CD14-positive monocyte (primary cell): ENCODE data around the gene CCDC9B. TPM values are rescaled to one million over a fixed set of nuclear protein-coding genes. Genes with fewer than 3 reads are reported as not detected.

Source experiments
- DNase-seq, 3 donors: peaks; one replicate each; pipeline ENCODE4 v3.0.0-alpha.2; 2011 to 2022
- H2AFZ ChIP-seq: 2 replicates; pipeline ENCODE4 v1.6.0; 2012; ENCODE audit warnings: mild to moderate bottlenecking, low read depth, low read length, inconsistent platforms; ENCODE audit not compliant: insufficient read depth, poor library complexity, severe bottlenecking
- H3K27ac ChIP-seq, 2 donors: 1 replicate in 1 of 2; 2 replicates in 1 of 2; pipeline ENCODE4 v1.5.1; 2012 to 2013; ENCODE audit warnings: low read length in 2 of 2, control low read depth in 1 of 2, inconsistent platforms in 1 of 2, low read depth in 1 of 2, mild to moderate bottlenecking in 1 of 2
- H3K27me3 ChIP-seq, 2 donors: one replicate each; pipeline versions ENCODE4 v1.6.0 to v1.6.1; 2011 to 2013; ENCODE audit warnings: low read length in 2 of 2; ENCODE audit not compliant: control insufficient read depth in 2 of 2, insufficient read depth in 2 of 2
- H3K36me3 ChIP-seq, 2 donors: replicated peaks in 1 of 2; 1 replicate in 1 of 2; 2 replicates in 1 of 2; pipeline versions ENCODE4 v1.5.1 to v1.6.1; 2012 to 2013; ENCODE audit warnings: low read length in 2 of 2, control low read depth in 1 of 2, inconsistent platforms in 1 of 2, mild to moderate bottlenecking in 1 of 2; ENCODE audit not compliant: insufficient read depth in 2 of 2, control insufficient read depth in 1 of 2
- H3K4me1 ChIP-seq, 2 donors: 1 replicate in 1 of 2; 2 replicates in 1 of 2; pipeline versions ENCODE4 v1.5.1 to v1.6.1; 2012 to 2013; ENCODE audit warnings: low read length in 2 of 2, control low read depth in 1 of 2, inconsistent platforms in 1 of 2, mild to moderate bottlenecking in 1 of 2, moderate library complexity in 1 of 2; ENCODE audit not compliant: insufficient read depth in 2 of 2, control insufficient read depth in 1 of 2
- H3K4me2 ChIP-seq: replicated peaks from 2 replicates; pipeline ENCODE3; 2012; ENCODE audit warnings: low read length, moderate library complexity, mild to moderate bottlenecking; ENCODE audit not compliant: poor library complexity, severe bottlenecking; ENCODE audit errors: extremely low read depth
- H3K4me3 ChIP-seq, 3 experiments: fragments of 200-600 bp in 1 of 3; sonication (generic) in 1 of 3; replicated peaks in 1 of 3; 1 replicate in 2 of 3; 2 replicates in 1 of 3; pipeline ENCODE4 v1.5.1; 2011 to 2013; ENCODE audit warnings: low read length in 3 of 3, mild to moderate bottlenecking in 3 of 3, control low read depth in 2 of 3, low read depth in 2 of 3, inconsistent platforms in 1 of 3, moderate library complexity in 1 of 3
- H3K79me2 ChIP-seq: 2 replicates; pipeline ENCODE4 v1.6.0; 2012; ENCODE audit warnings: mild to moderate bottlenecking, control low read depth, inconsistent platforms, low read length, moderate library complexity; ENCODE audit not compliant: insufficient read depth
- H3K9ac ChIP-seq: 2 replicates; pipeline ENCODE4 v1.6.0; 2017; ENCODE audit warnings: low read length, mild to moderate bottlenecking; ENCODE audit not compliant: insufficient read depth, poor library complexity, severe bottlenecking
- H3K9me3 ChIP-seq, 2 donors: replicated peaks in 1 of 2; 1 replicate in 1 of 2; 2 replicates in 1 of 2; pipeline versions ENCODE4 v1.5.1 to v1.6.1; 2012 to 2013; ENCODE audit warnings: low read length in 2 of 2, control low read depth in 1 of 2; ENCODE audit not compliant: control insufficient read depth in 1 of 2, insufficient read depth in 1 of 2
- H4K20me1 ChIP-seq: 2 replicates; pipeline ENCODE4 v1.6.0; 2012; ENCODE audit warnings: mild to moderate bottlenecking, low read length, control low read depth, moderate library complexity; ENCODE audit not compliant: insufficient read depth
- H3K27ac Mint-ChIP-seq, 7 donors: one replicate each; pipeline ENCODE4 v1.8.0; 2020; ENCODE audit warnings: mild to moderate bottlenecking in 7 of 7, mixed read lengths in 7 of 7, moderate library complexity in 6 of 7, inconsistent platforms in 2 of 7
- H3K27me3 Mint-ChIP-seq, 3 donors: one replicate each; pipeline ENCODE4 v1.8.0; 2021 to 2022; ENCODE audit warnings: low read depth in 3 of 3, mild to moderate bottlenecking in 3 of 3, mixed read lengths in 3 of 3, moderate library complexity in 3 of 3, inconsistent platforms in 1 of 3
- H3K36me3 Mint-ChIP-seq, 2 donors: one replicate each; pipeline ENCODE4 v1.8.0; 2020; ENCODE audit warnings: mixed read lengths in 2 of 2, inconsistent platforms in 1 of 2, mild to moderate bottlenecking in 1 of 2
- H3K4me1 Mint-ChIP-seq: one replicate; pipeline ENCODE4 v1.8.0; 2020; ENCODE audit warnings: mild to moderate bottlenecking, mixed read lengths
- H3K4me3 Mint-ChIP-seq, 2 donors: one replicate each; pipeline ENCODE4 v1.8.0; 2020; ENCODE audit warnings: mild to moderate bottlenecking in 2 of 2, mixed read lengths in 2 of 2, moderate library complexity in 1 of 2
- H3K9me3 Mint-ChIP-seq, 7 donors: one replicate each; pipeline ENCODE4 v1.8.0; 2020 to 2022; ENCODE audit warnings: mixed read lengths in 7 of 7, mild to moderate bottlenecking in 6 of 7, moderate library complexity in 6 of 7, inconsistent platforms in 2 of 7
- CTCF ChIP-seq: fragments of 200-600 bp; IDR thresholded peaks from one replicate; pipeline ENCODE4 v1.8.0; 2022; ENCODE audit warnings: antibody characterized with exemption, mild to moderate bottlenecking
- WGBS: methylation state at CpG from one replicate; pipeline ENCODE4 v1.1.5; 2013; ENCODE audit warnings: missing lambda C conversion rate; ENCODE audit not compliant: insufficient coverage; 5-methylcytosine and 5-hydroxymethylcytosine counted together
- intact Hi-C, 2 donors: fragments of 100-400 bp; cut with micrococcal nuclease; formaldehyde crosslinking; loops; one replicate each; pipeline versions ENCODE4 v1.15.0 to v1.15.1; 2023
- polyA plus RNA-seq, 3 donors: library from polyadenylated mRNA; depleted of rRNA in 1 of 3; unstranded in 2 of 3; stranded (reverse) in 1 of 3; fragments of 300-500 nt in 2 of 3; fragments of >200 nt in 1 of 3; fragmentation: Illumina TruSeq in 2 of 3; gene quantifications; 1 replicate in 2 of 3; 2 replicates in 1 of 3; pipeline ENCODE4 v1.2.3, GENCODE V29; 2012 to 2021

CCDC9B gene
- polyA plus RNA-seq, 3 donors = 0.13 to 2.2 (median 0.39) TPM

- Histone ChIP-seq H3K4me1 (peaks cover 37 to 55% of the 10 kb centered on the region in 2 donors), H3K27me3 (no peaks in the 10 kb centered on the region), H3K36me3 (no peaks in the 10 kb centered on the region), H3K79me2 (no peaks in the 10 kb centered on the region), H3K9ac (no peak overlapping the region), H3K9me3 (no peaks in the 10 kb centered on the region), H2AFZ (no peak overlapping the region), H3K4me2 (no peak overlapping the region), H3K4me3 (no peak overlapping the region), H3K27ac (no peak overlapping the region), H4K20me1 (no peaks in the 10 kb centered on the region)
- Mint-ChIP-seq H3K9me3 (peaks cover 0 to 5% (median 0%) of the 10 kb centered on the region in 7 donors), H3K27ac (peak overlapping the region in 2 of 7 donors; percentile 62), H3K36me3 (no peaks in the 10 kb centered on the region), H3K4me1 (peaks cover 38% of the 10 kb centered on the region), H3K4me3 (peak overlapping the region; percentile 17 to 64), H3K27me3 (peaks cover 0 to 7% (median 6%) of the 10 kb centered on the region in 3 donors)
- WGBS = 43% methylated on average over 8 of the region's 10 CpGs
- no peak for TF ChIP-seq CTCF
- intact Hi-C loops = loop anchor here in 1 of 2 donors (5.0 kb wide), 1 partner anchor 79 kb away; no protein-coding TSS in a partner anchor
- peak; percentile 61 to 82 (median 64) for DNase-seq
Measured at GRCh38 chr15:40343512-40343911, 2.8 kb upstream of the CCDC9B start.

GRCh38 chr15:40342416-40343320, 1.9 kb upstream of the CCDC9B start:
- no peak overlapping the region for H3K9ac ChIP-seq
- H3K36me3 ChIP-seq = no peaks in the 10 kb centered on the region
- H3K27me3 ChIP-seq = no peaks in the 10 kb centered on the region

More at GRCh38 chr15:40342416-40343320, 1.9 kb upstream of the CCDC9B start:
- DNase-seq = no peak
- 75% methylated on average over 2 of the region's 7 CpGs for WGBS
- Histone ChIP-seq H3K9me3 (no peaks in the 10 kb centered on the region), H4K20me1 (no peaks in the 10 kb centered on the region), H3K4me2 (no peak overlapping the region), H3K27ac (no peak overlapping the region), H2AFZ (no peak overlapping the region), H3K4me3 (no peak overlapping the region), H3K79me2 (no peaks in the 10 kb centered on the region), H3K4me1 (peaks cover 45 to 63% of the 10 kb centered on the region in 2 donors)
- TF ChIP-seq CTCF = no peak
- Mint-ChIP-seq H3K4me1 (peaks cover 45% of the 10 kb centered on the region), H3K36me3 (no peaks in the 10 kb centered on the region), H3K9me3 (peaks cover 0 to 5% (median 0%) of the 10 kb centered on the region in 7 donors), H3K27ac (peak overlapping the region in 1 of 7 donors; percentile 50), H3K4me3 (no peak overlapping the region), H3K27me3 (peaks cover 0 to 8% (median 7%) of the 10 kb centered on the region in 3 donors)
- intact Hi-C loops = loop anchor here in 1 of 2 donors (5.0 kb wide), 1 partner anchor 80 kb away; no protein-coding TSS in a partner anchor
